ENCODE measurements around the gene ASB4. TPM values are rescaled to one million over a fixed set of nuclear protein-coding genes. Genes with fewer than 3 reads are reported as not detected.
"Not testable (repeated sequence)": the region's sequence is repeated elsewhere in the genome, so short reads cannot be mapped to it uniquely, and the experiment has no call there.

ASB4 gene
- total RNA-seq, 1 donor from 2014 or later: 0.21 TPM

- no peak for DNase-seq (ENCODE audit: low read depth, low spot score)
- Mint-ChIP-seq H3K9me3 (peaks cover 3% of the 10 kb centered on the region), H3K4me3 (no peak overlapping the region)
These were observed 61.9 kb downstream of the ASB4 start for GRCh38 chr7:95547361-95548348.

DNA sequence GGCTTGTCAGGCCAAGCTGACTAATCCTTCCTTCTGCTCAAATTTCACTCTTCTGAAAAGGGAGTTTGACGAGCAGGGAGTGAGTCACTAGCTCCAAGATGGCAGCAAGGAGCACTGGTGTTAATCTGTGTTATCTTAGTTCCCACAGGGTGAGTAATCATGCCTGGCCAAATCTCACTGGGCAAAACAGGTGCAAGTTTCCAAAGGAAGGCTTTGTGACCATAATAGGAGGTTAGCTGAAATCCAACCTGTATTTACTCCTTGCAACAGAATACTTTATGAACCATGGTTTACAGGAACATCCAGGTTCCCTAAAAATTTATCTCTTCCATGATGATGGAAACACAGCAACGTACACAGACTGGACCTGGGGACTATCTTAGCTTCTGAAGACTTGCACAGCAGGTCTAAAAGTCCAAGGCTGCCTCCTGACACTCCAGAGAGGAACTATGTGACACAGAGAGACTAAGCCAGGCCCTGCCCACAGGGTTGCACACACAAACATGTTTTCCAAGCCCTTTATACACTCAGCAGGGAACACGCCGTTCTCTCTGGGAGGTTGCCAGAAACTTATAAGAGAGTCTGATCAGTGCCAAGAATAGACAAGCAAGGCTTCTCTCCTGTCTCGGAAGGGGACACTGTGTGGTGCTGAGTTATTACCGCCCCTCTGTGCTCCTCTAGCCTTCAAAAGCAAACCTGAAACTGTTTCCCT, 64.2 kb downstream of the ASB4 start:
- no peak for DNase-seq (ENCODE audit: low read depth, low spot score)
- H3K27me3 Mint-ChIP-seq (ENCODE audit: low read depth): peaks cover 2% of the 10 kb centered on the region
- no peak overlapping the region for H3K4me3 Mint-ChIP-seq
- peaks cover 3% of the 10 kb centered on the region for H3K4me1 Mint-ChIP-seq
- no peaks in the 10 kb centered on the region for H3K36me3 Mint-ChIP-seq (ENCODE audit: low read depth)
- no peak overlapping the region for H3K27ac Mint-ChIP-seq (ENCODE audit: unreplicated experiment)
- TF ChIP-seq CTCF (conservative IDR thresholded peaks at IDR 0.05): no peak
- H3K9me3 Mint-ChIP-seq: peaks cover 3% of the 10 kb centered on the region

More at GRCh38 chr7:95547361-95548348, 61.9 kb downstream of the ASB4 start:
- H3K36me3 Mint-ChIP-seq (ENCODE audit: low read depth): no peaks in the 10 kb centered on the region
- H3K4me1 Mint-ChIP-seq: peaks cover 3% of the 10 kb centered on the region
- H3K27ac Mint-ChIP-seq (ENCODE audit: unreplicated experiment): no peak overlapping the region
- no peak for TF ChIP-seq CTCF (conservative IDR thresholded peaks at IDR 0.05)
- H3K27me3 Mint-ChIP-seq (ENCODE audit: low read depth): peaks cover 2% of the 10 kb centered on the region

- H3K27me3 Mint-ChIP-seq (ENCODE audit: low read depth): peaks cover under 1% of the 10 kb centered on the region
- DNase-seq (ENCODE audit: low read depth, low spot score): no peak
- H3K4me1 Mint-ChIP-seq: peaks cover under 1% of the 10 kb centered on the region
- no peaks in the 10 kb centered on the region for H3K36me3 Mint-ChIP-seq (ENCODE audit: low read depth)
- no peak overlapping the region for H3K4me3 Mint-ChIP-seq
- TF ChIP-seq CTCF (conservative IDR thresholded peaks at IDR 0.05): no peak
- H3K27ac Mint-ChIP-seq (ENCODE audit: unreplicated experiment): no peak overlapping the region
- peaks cover 3% of the 10 kb centered on the region for H3K9me3 Mint-ChIP-seq
These were observed 64.8 kb downstream of the ASB4 start for GRCh38 chr7:95550546-95550945.

DNA sequence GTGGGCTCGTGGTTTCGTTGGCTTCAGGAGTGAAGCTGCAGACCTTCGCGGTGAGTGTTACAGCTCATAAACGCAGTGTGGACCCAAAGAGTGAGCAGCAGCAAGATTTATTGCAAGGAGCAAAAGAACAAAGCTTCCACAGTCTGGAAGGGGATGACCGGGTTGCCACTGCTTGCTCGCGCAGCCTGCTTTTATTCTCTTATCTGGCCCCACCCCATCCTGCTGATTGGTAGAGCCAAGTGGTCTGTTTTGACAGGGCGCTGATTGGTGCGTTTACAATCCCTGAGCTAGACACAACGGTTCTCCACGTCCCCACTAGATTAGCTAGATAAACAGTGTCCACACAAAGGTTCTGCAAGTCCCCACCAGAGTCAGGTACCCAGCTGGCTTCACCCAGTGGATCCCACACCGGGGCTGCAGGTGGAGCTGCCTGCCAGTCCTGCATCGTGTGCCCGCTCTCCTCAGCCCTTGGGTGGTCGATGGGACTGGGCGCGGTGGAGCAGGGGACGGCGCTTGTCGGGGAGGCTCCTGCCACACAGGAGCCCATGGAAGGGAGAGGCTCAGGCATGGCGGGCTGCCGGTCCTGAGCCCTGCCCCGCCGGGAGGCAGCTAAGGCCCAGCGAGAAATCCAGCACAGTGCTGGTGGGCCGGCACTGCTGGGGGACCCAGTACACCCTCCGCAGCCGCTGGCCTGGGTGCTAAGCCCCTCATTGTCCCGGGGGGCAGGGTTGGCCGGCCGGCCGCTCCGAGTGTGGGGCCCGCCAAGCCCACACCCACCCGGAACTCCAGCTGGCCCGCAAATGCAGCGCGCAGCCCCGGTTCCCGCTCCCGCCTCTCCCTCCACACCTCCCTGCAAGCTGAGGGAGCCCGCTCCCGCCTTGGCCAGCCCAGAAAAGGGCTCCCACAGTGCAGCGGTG, 66.5 kb downstream of the ASB4 start:
- not testable (repeated sequence) for H3K27ac Mint-ChIP-seq (ENCODE audit: unreplicated experiment); DNase-seq (ENCODE audit: low read depth, low spot score); H3K4me1 Mint-ChIP-seq; H3K27me3 Mint-ChIP-seq (ENCODE audit: low read depth); H3K9me3 Mint-ChIP-seq; H3K36me3 Mint-ChIP-seq (ENCODE audit: low read depth); H3K4me3 Mint-ChIP-seq

DNA sequence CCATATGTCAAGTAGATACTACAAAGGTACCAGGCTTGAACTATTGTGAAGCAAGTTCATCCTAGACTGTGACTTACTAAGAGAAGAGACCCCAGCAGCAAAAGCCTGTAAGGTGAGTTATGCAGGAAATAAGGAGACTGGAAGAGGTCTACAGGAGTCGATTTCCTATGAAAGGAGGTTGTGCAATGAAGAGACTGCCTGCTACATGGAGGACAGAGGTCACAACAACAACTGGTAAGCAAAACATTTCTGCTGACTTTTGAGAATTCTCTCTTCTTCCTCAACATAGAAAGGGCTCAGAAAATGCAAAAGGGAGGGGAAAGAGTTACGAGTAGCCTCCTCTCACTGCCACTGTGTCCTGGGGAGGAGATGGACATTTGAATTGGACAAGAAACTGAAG, 68.2 kb downstream of the ASB4 start:
- Mint-ChIP-seq H3K4me1 (no peaks in the 10 kb centered on the region), H3K4me3 (no peak overlapping the region), H3K27me3 (ENCODE audit: low read depth) (no peaks in the 10 kb centered on the region), H3K36me3 (ENCODE audit: low read depth) (no peaks in the 10 kb centered on the region), H3K9me3 (peaks cover 3% of the 10 kb centered on the region), H3K27ac (ENCODE audit: unreplicated experiment) (no peak overlapping the region)
- no peak for TF ChIP-seq CTCF (conservative IDR thresholded peaks at IDR 0.05)
- no peak for DNase-seq (ENCODE audit: low read depth, low spot score)

Measured in neural crest cell (in vitro differentiated cells).